Body of pancreas (tissue), 4 donors: ENCODE data around the gene RBMS3. TPM values are rescaled to one million over a fixed set of nuclear protein-coding genes. Genes with fewer than 3 reads are reported as not detected.

Experiments
- ATAC-seq: fragments of 150-250 bp; one replicate; pipeline ENCODE4 v1.9.1; 2016
- DNase-seq, 4 donors: peaks; one replicate each; pipeline ENCODE4 v3.0.0-alpha.2; 2019
- H3K27ac ChIP-seq, 4 donors: fragments of 200-600 bp; sonication (generic); 1 replicate in 3 of 4; 2 replicates in 1 of 4; pipeline versions ENCODE4 v1.5.1 to v1.6.1; 2016 to 2019; ENCODE audit warnings: mild to moderate bottlenecking in 1 of 4, mixed read lengths in 1 of 4, moderate library complexity in 1 of 4
- H3K27me3 ChIP-seq, 2 donors: fragments of 200-600 bp; sonication (generic); one replicate each; pipeline ENCODE4 v1.6.0; 2016; ENCODE audit warnings: mild to moderate bottlenecking in 1 of 2
- H3K36me3 ChIP-seq, 2 donors: fragments of 200-600 bp; sonication (generic); replicated peaks in 1 of 2; 2 replicates each; pipeline ENCODE4 v1.5.1; 2016; ENCODE audit warnings: low read depth in 2 of 2; ENCODE audit not compliant: insufficient read depth in 1 of 2
- H3K4me1 ChIP-seq: fragments of 200-600 bp; sonication (generic); one replicate; pipeline ENCODE4 v1.6.0; 2016
- H3K4me3 ChIP-seq, 2 donors: fragments of 200-600 bp; sonication (generic); 1 replicate in 1 of 2; 2 replicates in 1 of 2; pipeline ENCODE4 v1.5.1; 2016 to 2019
- H3K9me3 ChIP-seq, 3 donors: fragments of 200-600 bp; sonication (generic); 1 replicate in 2 of 3; 2 replicates in 1 of 3; pipeline ENCODE4 v1.5.1; 2016
- CTCF ChIP-seq, 7 experiments: fragments of 450-650 bp in 4 of 7; fragments of 200-600 bp in 3 of 7; sonication (generic) in 3 of 7; IDR thresholded peaks; one replicate each; pipeline ENCODE4 v1.5.1; 2016 to 2019; ENCODE audit warnings: antibody characterized with exemption in 7 of 7
- POLR2A ChIP-seq, 3 donors: fragments of 450-650 bp; IDR thresholded peaks; one replicate each; pipeline ENCODE4 v1.6.1; 2016; ENCODE audit warnings: antibody characterized with exemption in 3 of 3, mild to moderate bottlenecking in 2 of 3
- WGBS, 2 donors: methylation state at CpG; one replicate each; pipeline ENCODE4 v1.1.5; 2017; 5-methylcytosine and 5-hydroxymethylcytosine counted together
- intact Hi-C: fragments of 100-400 bp; cut with DNase I; formaldehyde crosslinking; loops from one replicate; pipeline ENCODE4 v1.15.1; 2023
- total RNA-seq, 2 donors: library from RNA; depleted of rRNA; stranded (reverse); fragments of >200 nt; gene quantifications; one replicate each; pipeline ENCODE4 v1.1.0, GENCODE V29; 2016

The RBMS3 gene
- total RNA-seq, 2 donors from 2014 or later: 17.4 to 29.7 TPM

DNA sequence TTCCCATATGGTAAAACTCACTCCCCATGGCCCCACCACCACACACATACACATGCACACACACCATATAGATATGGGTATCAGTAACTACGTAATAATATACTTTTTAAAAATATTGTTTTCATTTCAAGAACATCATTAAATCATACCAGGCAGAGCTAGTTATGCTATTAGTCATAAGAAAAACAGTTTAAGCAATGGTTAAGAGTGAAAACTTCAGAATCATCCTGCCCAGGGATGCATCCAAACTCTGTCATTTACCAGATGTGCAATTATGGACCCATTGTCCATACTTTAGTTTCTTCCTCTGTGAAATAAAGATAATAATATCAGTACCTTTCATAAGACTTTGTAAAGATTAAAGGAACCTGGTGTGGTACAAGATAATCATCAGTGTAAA is 608.3 kb downstream of the RBMS3 start:
- Histone ChIP-seq H3K4me1 (no peaks in the 10 kb centered on the region), H3K4me3 (no peak overlapping the region), H3K27me3 (no peaks in the 10 kb centered on the region), H3K27ac (no peak overlapping the region), H3K9me3 (no peaks in the 10 kb centered on the region), H3K36me3 (no peaks in the 10 kb centered on the region)
- ATAC-seq (no peak), DNase-seq (no peak)
- intact Hi-C loops: no loop called here
- TF ChIP-seq POLR2A (IDR thresholded peaks at IDR 0.05): no peak
- TF ChIP-seq CTCF (IDR thresholded peaks at IDR 0.05): no peak
- 86 to 88% methylated on average over 1 of the region's 1 CpG for WGBS, 2 donors

DNA sequence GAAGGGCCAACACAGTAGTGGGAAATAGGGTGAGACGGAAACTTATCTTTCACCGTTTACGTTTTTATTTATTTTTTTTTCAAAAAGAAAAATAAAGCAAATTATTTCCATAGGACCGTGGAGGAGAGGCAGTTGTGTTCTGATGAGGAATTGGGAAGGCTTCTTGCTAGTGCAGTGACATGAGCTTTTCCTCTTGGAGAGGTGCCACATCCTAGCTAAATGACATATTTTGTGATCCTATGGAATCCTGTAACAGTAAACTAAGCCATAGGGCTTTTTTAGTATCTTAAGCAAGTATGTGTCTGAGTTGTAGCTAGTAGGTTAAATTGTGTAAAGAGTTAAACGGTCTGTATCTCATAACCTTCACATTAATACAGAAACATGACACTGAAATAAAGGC is 609.9 kb downstream of the RBMS3 start:
- intact Hi-C loops: no loop called here
- Histone ChIP-seq H3K9me3 (no peaks in the 10 kb centered on the region), H3K4me1 (no peaks in the 10 kb centered on the region), H3K4me3 (no peak overlapping the region), H3K27ac (no peak overlapping the region), H3K27me3 (no peaks in the 10 kb centered on the region), H3K36me3 (no peaks in the 10 kb centered on the region)
- no peak for DNase-seq
- no peak for TF ChIP-seq CTCF (IDR thresholded peaks at IDR 0.05)
- no peak for TF ChIP-seq POLR2A (IDR thresholded peaks at IDR 0.05)
- WGBS, 2 donors: 63 to 68% methylated on average over 5 of the region's 5 CpGs
- ATAC-seq: no peak

DNA sequence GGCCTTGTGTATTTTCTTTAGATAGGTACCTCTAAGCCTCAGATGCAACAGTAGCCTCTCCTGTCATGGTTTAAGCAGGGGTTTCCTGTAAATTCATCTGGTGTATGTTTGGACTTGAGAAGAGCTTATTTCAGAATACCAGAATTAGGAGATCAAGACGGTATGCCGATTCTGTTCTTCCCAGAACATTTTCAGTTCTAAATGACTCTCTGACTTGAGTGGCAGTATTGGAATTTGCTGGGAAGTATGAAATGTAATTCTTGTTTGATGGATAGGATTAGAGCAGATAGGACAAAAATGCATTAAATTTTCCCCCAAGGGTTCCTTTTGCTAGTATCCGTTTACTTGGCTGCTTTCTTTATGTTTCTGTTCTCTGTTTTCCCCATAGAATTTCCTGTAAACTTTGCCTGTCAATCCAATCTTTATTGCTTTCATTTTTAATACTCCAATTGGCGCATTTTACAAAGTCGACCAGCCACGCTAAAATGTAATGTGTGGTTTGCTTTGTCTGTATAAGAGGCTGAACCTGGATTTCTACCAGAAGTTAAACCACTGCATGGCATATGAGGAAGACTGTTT is 612.2 kb downstream of the RBMS3 start:
- ATAC-seq: no peak
- H3K4me3 ChIP-seq: no peak overlapping the region
- no peaks in the 10 kb centered on the region for H3K27me3 ChIP-seq
- no peak overlapping the region for H3K27ac ChIP-seq
- no peaks in the 10 kb centered on the region for H3K36me3 ChIP-seq
- TF ChIP-seq CTCF (IDR thresholded peaks at IDR 0.05) (no peak), POLR2A (IDR thresholded peaks at IDR 0.05) (no peak)
- H3K4me1 ChIP-seq: no peaks in the 10 kb centered on the region
- intact Hi-C loops: no loop called here
- 73 to 75% methylated on average over 6 of the region's 6 CpGs for WGBS, 2 donors
- H3K9me3 ChIP-seq: no peaks in the 10 kb centered on the region
- no peak for DNase-seq

DNA sequence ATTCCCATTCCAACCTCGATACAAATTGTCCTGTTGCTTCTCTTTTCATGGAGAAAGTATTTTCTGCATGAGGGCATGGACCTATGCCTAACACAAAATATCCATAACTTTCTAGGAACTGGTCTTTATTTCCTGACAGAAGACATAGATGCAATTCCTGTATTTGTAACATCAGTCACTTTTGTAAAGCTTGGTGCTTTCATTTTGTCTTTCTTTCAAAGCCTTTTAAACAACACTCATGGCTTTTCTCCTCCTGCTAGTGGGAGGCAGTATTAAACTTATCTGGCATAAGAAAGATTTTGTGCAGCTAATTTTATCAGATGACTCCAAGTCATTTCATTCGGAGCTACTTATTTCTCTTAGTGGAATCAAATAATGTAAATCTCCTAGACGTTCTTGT is 616.0 kb downstream of the RBMS3 start:
- intact Hi-C loops: no loop called here
- TF ChIP-seq POLR2A (IDR thresholded peaks at IDR 0.05) (no peak), CTCF (IDR thresholded peaks at IDR 0.05) (no peak)
- Histone ChIP-seq H3K4me1 (no peaks in the 10 kb centered on the region), H3K36me3 (no peaks in the 10 kb centered on the region), H3K27ac (no peak overlapping the region), H3K4me3 (no peak overlapping the region), H3K9me3 (no peaks in the 10 kb centered on the region), H3K27me3 (no peaks in the 10 kb centered on the region)
- ATAC-seq: no peak
- WGBS, 2 donors: 56 to 64% methylated on average over 3 of the region's 3 CpGs
- DNase-seq: no peak

DNA sequence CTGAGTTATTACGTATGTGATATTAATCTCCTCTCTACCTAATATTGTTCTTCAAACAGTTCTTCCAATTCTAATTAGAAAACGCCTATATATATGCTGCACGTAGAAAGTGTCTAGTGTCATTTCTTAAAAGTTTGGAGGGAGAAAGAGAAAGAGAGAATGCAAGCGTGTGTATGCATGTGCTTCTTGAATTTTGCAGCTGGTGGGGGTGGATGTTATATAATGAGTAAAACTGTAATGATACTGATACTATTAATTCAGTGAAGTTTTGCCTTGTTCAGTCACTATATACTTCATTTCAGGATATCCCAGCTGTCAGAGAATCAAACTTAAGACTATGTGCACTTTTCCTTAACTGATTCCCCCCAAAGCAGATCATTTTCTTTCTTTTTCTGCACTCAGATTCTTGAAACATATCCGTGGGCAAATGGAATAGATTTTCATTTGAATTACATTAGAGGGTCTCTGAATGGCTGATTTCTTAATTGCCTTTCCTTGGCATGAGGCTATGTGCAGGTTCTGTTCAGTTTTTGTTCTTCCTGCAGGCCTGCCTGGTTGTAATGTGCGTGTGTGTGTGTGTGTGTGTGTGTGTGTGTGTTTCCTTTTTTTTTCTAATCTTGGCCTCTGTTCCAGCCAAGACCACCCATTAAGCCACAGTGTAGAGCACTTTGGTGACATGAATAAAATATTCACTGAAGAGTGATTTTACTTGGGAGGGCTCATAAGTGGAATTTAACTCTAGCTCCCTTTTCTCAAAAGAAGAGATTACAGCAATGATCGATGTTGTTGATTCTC is 617.5 kb downstream of the RBMS3 start:
- TF ChIP-seq POLR2A (IDR thresholded peaks at IDR 0.05) (no peak), CTCF (IDR thresholded peaks at IDR 0.05) (no peak)
- Histone ChIP-seq H3K9me3 (no peaks in the 10 kb centered on the region), H3K27ac (no peak overlapping the region), H3K36me3 (no peaks in the 10 kb centered on the region), H3K27me3 (no peaks in the 10 kb centered on the region), H3K4me3 (no peak overlapping the region), H3K4me1 (no peaks in the 10 kb centered on the region)
- intact Hi-C loops: no loop called here
- DNase-seq: no peak
- WGBS, 2 donors: 50 to 60% methylated on average over 7 of the region's 7 CpGs
- ATAC-seq: no peak
